Measurements from ENCODE around the gene ICE1. TPM values are rescaled to one million over a fixed set of nuclear protein-coding genes. Genes with fewer than 3 reads are reported as not detected.

Gene ICE1
- total and polyA plus RNA-seq, 10 donors = 4.9 to 42.7 (median 31.3) TPM

DNA sequence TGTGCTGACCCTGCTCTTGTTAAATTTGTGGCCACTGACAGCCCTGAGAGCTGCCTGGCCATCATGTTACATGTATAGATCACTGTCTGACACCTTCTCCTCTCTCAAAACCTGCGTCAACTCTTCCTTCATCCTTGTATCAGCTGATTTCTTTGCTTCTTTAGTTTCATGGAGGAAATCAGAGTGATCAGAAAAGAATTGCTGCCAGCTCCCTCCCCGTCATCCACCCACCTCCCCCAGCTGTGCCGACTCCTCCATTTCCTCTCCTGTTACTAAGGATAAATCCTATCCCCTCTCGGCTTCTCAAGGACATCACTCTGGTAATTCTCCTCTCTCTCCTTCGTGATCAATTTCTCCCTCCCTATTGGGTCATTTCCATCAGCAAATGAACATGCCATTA is 108.9 kb downstream of the ICE1 start:
- Histone ChIP-seq H3K36me3 (no peaks in the 10 kb centered on the region), H3K27ac (no peak overlapping the region), H3K4me1 (no peaks in the 10 kb centered on the region), H3K27me3 (replicated peaks in 1 of 7) (peaks cover 0 to 28% (median 0%) of the 10 kb centered on the region in 7 donors), H3K9me3 (peaks cover 0 to 8% (median 2%) of the 10 kb centered on the region in 8 donors), H3K4me3 (no peak overlapping the region)
- WGBS, 5 donors = 47 to 65% (median 53%) methylated on average over 5 of the region's 5 CpGs
- DNase-seq = no peak
- intact Hi-C loops (cut with DNase I; ENCODE audit: low total_unique reads) = no loop called here
- TF ChIP-seq POLR2AphosphoS5 (IDR thresholded peaks at IDR 0.05) (no peak), POLR2A (IDR thresholded peaks at IDR 0.05) (no peak)
- TF ChIP-seq, protein P1, sequence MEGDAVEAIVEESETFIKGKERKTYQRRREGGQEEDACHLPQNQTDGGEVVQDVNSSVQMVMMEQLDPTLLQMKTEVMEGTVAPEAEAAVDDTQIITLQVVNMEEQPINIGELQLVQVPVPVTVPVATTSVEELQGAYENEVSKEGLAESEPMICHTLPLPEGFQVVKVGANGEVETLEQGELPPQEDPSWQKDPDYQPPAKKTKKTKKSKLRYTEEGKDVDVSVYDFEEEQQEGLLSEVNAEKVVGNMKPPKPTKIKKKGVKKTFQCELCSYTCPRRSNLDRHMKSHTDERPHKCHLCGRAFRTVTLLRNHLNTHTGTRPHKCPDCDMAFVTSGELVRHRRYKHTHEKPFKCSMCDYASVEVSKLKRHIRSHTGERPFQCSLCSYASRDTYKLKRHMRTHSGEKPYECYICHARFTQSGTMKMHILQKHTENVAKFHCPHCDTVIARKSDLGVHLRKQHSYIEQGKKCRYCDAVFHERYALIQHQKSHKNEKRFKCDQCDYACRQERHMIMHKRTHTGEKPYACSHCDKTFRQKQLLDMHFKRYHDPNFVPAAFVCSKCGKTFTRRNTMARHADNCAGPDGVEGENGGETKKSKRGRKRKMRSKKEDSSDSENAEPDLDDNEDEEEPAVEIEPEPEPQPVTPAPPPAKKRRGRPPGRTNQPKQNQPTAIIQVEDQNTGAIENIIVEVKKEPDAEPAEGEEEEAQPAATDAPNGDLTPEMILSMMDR (IDR thresholded peaks at IDR 0.05 in 8 of 11, conservative IDR thresholded peaks at IDR 0.05 in 3 of 11) = no peak

DNA sequence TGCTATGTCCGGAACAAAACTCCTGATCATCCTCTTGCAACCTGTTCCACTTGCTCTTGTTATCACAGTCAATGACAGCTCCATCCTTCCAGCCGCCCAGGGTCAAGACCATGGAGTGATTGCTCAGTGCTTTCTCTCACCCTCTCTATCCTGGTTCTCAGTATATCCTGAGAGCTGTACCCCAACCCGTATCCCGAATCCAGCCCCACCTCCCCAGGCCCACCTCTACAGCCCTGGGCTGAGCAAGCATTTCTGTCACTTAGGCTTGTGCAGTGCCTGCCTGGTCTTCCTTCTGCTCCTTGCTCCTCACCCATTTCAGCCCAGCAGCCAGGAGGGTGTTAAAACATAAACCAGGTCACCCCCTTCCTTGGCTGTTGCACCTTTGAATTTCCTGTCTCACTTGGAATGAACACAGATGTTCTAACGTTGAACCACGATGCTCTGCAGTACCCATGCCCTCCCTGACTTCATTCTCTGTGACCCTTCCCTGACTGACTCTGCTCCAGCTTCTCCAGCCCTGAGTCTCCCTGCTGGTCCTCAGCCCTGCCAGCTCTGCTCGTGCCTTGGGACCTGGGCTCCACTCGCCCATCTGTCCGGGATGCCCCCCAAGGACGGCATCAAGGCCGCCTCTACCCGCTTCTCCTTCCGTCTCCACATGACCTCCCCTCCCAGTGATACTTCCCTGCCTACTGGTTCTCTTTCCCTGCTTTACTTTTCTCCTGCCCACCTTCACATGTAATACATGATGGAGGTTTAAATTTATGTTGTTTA is 110.0 kb downstream of the ICE1 start:
- Histone ChIP-seq H3K4me1 (no peaks in the 10 kb centered on the region), H3K36me3 (no peaks in the 10 kb centered on the region), H3K4me3 (no peak overlapping the region), H3K27ac (no peak overlapping the region), H3K9me3 (peaks cover 0 to 8% (median 2%) of the 10 kb centered on the region in 8 donors), H3K27me3 (replicated peaks in 1 of 7) (peaks cover 0 to 31% (median 0%) of the 10 kb centered on the region in 7 donors)
- no peak for DNase-seq
- WGBS, 5 donors = 71 to 84% (median 77%) methylated on average over 13 of the region's 13 CpGs
- intact Hi-C loops (cut with DNase I; ENCODE audit: low total_unique reads) = no loop called here
- TF ChIP-seq, protein P1 (IDR thresholded peaks at IDR 0.05 in 8 of 11, conservative IDR thresholded peaks at IDR 0.05 in 3 of 11) = no peak
- TF ChIP-seq POLR2AphosphoS5 (IDR thresholded peaks at IDR 0.05) (no peak), POLR2A (IDR thresholded peaks at IDR 0.05) (no peak)

DNA sequence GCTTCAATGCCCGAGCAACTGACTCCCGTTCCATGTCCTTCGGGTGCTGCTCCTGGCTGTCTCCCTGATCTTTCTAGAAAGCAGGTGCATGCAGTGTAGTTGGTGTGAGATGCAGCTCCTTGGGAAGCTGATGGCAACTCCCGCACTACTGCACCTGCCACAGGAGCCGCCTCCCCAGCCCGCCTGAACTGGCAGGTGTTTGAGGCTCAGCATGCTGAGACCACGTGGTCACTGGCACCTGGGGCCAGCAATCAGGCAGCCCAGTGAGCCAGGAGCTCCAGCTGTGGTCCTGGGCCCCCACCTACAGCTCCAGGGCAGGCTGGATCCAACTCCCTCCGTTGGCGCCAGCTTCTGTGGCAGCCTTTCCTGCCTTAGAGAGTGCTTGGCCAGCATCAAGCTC is 111.5 kb downstream of the ICE1 start:
- no peak overlapping the region for H3K4me3 ChIP-seq
- H3K36me3 ChIP-seq = no peaks in the 10 kb centered on the region
- H3K27me3 ChIP-seq (replicated peaks in 1 of 7) = peaks cover 0 to 31% (median 0%) of the 10 kb centered on the region in 7 donors
- no peaks in the 10 kb centered on the region for H3K4me1 ChIP-seq
- H3K27ac ChIP-seq = no peak overlapping the region
- intact Hi-C loops (cut with DNase I; ENCODE audit: low total_unique reads) = no loop called here
- H3K9me3 ChIP-seq = peaks cover 0 to 3% (median under 1%) of the 10 kb centered on the region in 8 donors
- no peak for TF ChIP-seq POLR2AphosphoS5 (IDR thresholded peaks at IDR 0.05)
- no peak for TF ChIP-seq POLR2A (IDR thresholded peaks at IDR 0.05)
- TF ChIP-seq, protein P1 (IDR thresholded peaks at IDR 0.05 in 8 of 11, conservative IDR thresholded peaks at IDR 0.05 in 3 of 11) = no peak
- no peak for DNase-seq
- WGBS, 5 donors = 74 to 94% (median 78%) methylated on average over 8 to 9 of the region's 9 CpGs

DNA sequence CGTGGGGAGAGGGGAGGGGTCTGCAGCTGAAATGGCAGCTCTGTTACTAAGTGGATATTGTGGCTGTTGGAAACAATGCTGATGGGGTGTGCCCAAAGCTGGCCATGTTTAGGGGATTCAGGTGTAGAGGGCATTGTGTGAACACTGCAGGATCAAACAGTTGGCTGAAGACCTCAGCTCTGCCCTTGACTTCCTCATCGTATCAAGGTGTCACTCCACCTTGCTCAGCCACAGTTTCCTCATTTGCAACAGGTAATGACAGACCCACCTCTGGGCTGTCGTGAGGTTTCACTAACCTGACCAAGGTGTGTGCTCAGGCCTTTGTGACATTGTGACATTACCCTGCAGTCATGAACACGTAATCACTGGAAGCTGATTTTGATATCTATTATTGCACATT is 111.9 kb downstream of the ICE1 start:
- peaks cover 0 to 31% (median 0%) of the 10 kb centered on the region in 7 donors for H3K27me3 ChIP-seq (replicated peaks in 1 of 7)
- no peak overlapping the region for H3K27ac ChIP-seq
- no peaks in the 10 kb centered on the region for H3K9me3 ChIP-seq
- WGBS, 5 donors = 63 to 92% (median 79%) methylated on average over 3 to 4 of the region's 4 CpGs
- TF ChIP-seq POLR2AphosphoS5 (IDR thresholded peaks at IDR 0.05) (no peak), POLR2A (IDR thresholded peaks at IDR 0.05) (no peak)
- TF ChIP-seq, protein P1 (IDR thresholded peaks at IDR 0.05 in 8 of 11, conservative IDR thresholded peaks at IDR 0.05 in 3 of 11) = no peak
- H3K36me3 ChIP-seq = no peaks in the 10 kb centered on the region
- H3K4me1 ChIP-seq = no peaks in the 10 kb centered on the region
- intact Hi-C loops (cut with DNase I; ENCODE audit: low total_unique reads) = no loop called here
- no peak overlapping the region for H3K4me3 ChIP-seq
- DNase-seq = no peak

Measured in spleen (tissue), 11 donors.